GM12864 (cell line): ENCODE results near the gene MBD3.

Experiments
- DNase-seq: peaks from one replicate; pipeline ENCODE4 v3.0.0-alpha.2; 2011; ENCODE audit warnings: low read depth
- H3K4me3 ChIP-seq: 2 replicates; pipeline ENCODE4 v1.5.1; 2011; ENCODE audit warnings: mild to moderate bottlenecking, low read depth, low read length, control low read depth
- TF ChIP-seq, protein P1 (sequence below): IDR thresholded peaks from 2 replicates; pipeline ENCODE4 v1.5.1; 2011; ENCODE audit warnings: low read depth, mild to moderate bottlenecking, moderate library complexity, low read length, control low read depth, inconsistent platforms; ENCODE audit errors: missing control alignments

MBD3 gene

GRCh38 chr19:1619094-1619439 is 26.4 kb upstream of the MBD3 start:
- TF ChIP-seq, protein P1, sequence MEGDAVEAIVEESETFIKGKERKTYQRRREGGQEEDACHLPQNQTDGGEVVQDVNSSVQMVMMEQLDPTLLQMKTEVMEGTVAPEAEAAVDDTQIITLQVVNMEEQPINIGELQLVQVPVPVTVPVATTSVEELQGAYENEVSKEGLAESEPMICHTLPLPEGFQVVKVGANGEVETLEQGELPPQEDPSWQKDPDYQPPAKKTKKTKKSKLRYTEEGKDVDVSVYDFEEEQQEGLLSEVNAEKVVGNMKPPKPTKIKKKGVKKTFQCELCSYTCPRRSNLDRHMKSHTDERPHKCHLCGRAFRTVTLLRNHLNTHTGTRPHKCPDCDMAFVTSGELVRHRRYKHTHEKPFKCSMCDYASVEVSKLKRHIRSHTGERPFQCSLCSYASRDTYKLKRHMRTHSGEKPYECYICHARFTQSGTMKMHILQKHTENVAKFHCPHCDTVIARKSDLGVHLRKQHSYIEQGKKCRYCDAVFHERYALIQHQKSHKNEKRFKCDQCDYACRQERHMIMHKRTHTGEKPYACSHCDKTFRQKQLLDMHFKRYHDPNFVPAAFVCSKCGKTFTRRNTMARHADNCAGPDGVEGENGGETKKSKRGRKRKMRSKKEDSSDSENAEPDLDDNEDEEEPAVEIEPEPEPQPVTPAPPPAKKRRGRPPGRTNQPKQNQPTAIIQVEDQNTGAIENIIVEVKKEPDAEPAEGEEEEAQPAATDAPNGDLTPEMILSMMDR, result no peak
- no peak overlapping the region for H3K4me3 ChIP-seq
- no peak for DNase-seq

DNA sequence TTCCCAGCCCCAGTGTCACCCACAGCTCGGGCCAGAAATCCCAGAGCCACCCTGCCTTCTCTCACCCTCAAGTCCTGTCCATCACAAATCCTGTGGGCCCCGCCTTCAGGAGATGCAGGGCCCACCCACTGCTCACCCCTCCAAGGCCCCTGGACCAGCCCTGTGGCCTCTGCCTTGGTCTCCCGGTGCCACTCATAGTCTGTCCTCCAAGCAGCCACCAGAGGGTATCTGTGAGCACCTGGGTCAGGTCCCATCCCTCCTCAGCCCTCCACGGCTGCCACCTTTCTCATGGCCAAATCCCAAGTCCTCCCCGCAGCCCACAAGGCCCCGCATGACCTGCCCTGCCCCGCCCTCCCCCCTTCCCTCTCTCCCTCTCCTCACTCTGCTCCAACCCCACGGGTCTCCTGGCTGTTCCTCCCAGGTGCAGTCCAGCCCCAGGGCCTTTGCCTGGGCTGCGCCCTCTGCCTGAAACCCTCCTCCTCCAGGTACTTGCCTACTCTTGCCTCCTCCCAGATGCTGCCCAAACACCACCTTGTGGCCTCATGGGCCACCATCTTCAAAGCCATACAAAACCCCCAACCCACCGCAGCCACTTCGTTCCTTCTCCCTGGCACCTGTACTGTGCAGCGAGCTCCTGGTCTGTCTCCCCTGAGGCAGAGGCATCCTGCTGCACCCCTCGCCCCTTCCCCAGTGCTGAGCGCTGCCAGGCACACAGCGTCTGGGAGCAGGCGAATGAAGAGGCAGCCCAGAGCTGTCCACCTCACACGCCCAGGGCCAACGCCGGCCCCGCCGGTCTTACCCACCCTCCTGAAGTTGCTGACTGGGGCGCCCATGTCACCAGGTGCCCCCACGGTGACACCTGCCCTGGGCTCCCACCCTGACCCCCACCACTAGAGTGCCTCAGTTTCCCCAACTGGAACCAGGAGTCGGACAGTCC is 25.8 kb upstream of the MBD3 start:
- H3K4me3 ChIP-seq, result no peak overlapping the region
- no peak for DNase-seq
- TF ChIP-seq, protein P1, result peak; percentile 64

DNA sequence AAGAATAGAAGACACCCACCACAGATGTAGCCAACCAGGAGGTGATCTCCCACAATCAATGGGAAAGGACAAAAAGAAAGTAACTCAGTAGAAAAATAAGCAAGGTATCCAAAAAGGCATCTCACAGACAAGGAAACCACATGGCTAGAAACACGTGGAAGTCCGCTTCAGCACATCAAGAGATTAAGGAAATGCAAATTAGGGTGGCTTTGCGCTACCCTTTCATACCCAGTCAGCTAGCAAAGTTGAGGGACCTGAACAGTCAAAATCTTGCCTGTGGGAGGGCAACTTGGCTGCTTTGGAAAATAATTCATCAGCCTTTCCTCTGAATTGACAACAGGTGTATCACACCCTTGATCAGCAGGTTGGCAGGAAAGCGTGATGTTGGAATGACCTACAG is 24.2 kb upstream of the MBD3 start:
- no peak for DNase-seq
- H3K4me3 ChIP-seq, result no peak overlapping the region
- TF ChIP-seq, protein P1, result no peak

DNA sequence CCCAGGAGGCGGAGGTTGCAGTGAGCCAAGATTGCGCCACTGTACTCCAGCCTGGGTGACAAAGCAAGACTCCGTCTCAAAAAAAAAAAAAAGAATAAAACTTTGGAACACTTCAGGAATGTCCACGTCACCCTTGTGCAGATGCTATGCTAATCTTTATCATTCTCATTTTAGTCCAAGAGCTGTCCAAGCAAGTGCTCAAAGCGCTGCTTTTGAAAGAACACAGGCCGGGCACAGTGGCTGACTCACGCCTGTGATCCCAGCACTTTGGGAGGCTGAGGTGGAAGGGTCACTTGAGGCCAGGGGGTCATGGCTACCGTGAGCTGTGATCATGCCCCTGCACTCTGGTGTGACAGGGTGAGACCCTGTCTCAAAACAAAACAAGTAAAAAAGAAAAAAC is 23.7 kb upstream of the MBD3 start:
- H3K4me3 ChIP-seq, result no peak overlapping the region
- TF ChIP-seq, protein P1, result no peak
- DNase-seq, result no peak

DNA sequence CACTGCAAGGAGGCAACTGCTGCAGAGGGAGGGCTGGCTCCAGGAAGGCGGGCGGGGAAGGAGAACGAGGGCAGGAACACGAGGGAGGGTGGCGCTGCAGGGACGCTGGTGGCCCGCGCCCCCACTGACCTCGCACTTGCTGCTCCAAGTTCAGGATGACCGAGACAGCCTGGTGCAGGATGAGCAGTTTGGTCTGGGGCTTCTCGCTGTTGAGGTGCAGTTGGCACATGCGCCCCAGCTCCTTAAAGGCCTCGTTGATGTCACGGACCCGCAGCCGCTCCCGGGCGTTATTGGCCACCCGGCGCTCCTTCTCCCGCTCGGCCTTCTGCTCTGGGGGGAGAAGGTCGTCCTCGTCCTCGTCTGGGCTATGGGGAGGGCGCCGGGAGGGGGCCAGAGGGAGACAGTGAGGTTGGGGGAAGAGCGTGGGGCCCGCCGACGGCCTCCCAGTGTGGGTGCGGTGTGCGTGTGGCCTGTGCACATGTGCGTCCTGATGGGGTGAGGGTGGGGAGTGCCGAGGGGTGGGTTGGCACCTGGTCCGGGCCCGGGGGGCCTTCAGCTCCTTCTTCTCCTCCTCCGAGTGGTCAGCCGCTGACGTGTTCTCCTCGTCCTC is 22.6 kb upstream of the MBD3 start:
- TF ChIP-seq, protein P1, result no peak
- no peak for DNase-seq
- H3K4me3 ChIP-seq, result no peak overlapping the region

- no peak for DNase-seq
- TF ChIP-seq, protein P1, result no peak
- H3K4me3 ChIP-seq, result no peak overlapping the region
These were observed 21.3 kb upstream of the MBD3 start for GRCh38 chr19:1613808-1614570.
